ENCODE results near the gene SMC6.

GRCh38 chr2:17657759-17658158, 95.9 kb downstream of the SMC6 start:
- TF ChIP-seq TAF1 (IDR thresholded peaks at IDR 0.05; ENCODE audit: borderline replicate concordance, insufficient read depth, low read length): no peak
- no peak for TF ChIP-seq SIN3A (IDR thresholded peaks at IDR 0.05; ENCODE audit: borderline replicate concordance, insufficient read depth, low read length)
- no peak for TF ChIP-seq REST (IDR thresholded peaks at IDR 0.05; ENCODE audit: insufficient read depth in 1 of 2, low read depth in 2 of 2, low read length in 2 of 2)
